Neural progenitor cell (in vitro differentiated cells): Measurements from ENCODE around the gene METTL25. TPM values are rescaled to one million over a fixed set of nuclear protein-coding genes. Genes with fewer than 3 reads are reported as not detected.

Source experiments
- DNase-seq: peaks from one replicate; pipeline ENCODE4 v3.0.0-alpha.2; 2016; ENCODE audit warnings: low spot score
- H2AFZ ChIP-seq: fragments of 200-600 bp; sonication (generic); replicated peaks from 2 replicates; pipeline ENCODE4 v1.6.1; 2016; ENCODE audit warnings: antibody characterized with exemption
- H3F3A ChIP-seq: fragments of 200-600 bp; sonication (generic); 2 replicates; pipeline ENCODE4 v1.6.1; 2016; ENCODE audit warnings: antibody characterized with exemption, low read depth
- H3K27ac ChIP-seq: fragments of 200-600 bp; sonication (generic); 2 replicates; pipeline ENCODE4 v1.5.1; 2016; ENCODE audit warnings: mild to moderate bottlenecking
- H3K27me3 ChIP-seq: fragments of 200-600 bp; sonication (generic); 2 replicates; pipeline ENCODE4 v1.6.1; 2016; ENCODE audit warnings: mild to moderate bottlenecking, moderate library complexity
- H3K36me3 ChIP-seq: fragments of 200-600 bp; sonication (generic); 2 replicates; pipeline ENCODE4 v1.5.1; 2016
- H3K4me1 ChIP-seq: fragments of 200-600 bp; sonication (generic); 2 replicates; pipeline ENCODE4 v1.6.1; 2016; ENCODE audit warnings: mixed run types
- H3K4me2 ChIP-seq: fragments of 200-600 bp; sonication (generic); 2 replicates; pipeline ENCODE4 v1.6.1; 2016
- H3K4me3 ChIP-seq: fragments of 200-600 bp; sonication (generic); 2 replicates; pipeline ENCODE4 v1.5.1; 2016
- H3K79me2 ChIP-seq: fragments of 200-600 bp; sonication (generic); 2 replicates; pipeline ENCODE4 v1.6.1; 2016; ENCODE audit warnings: low read depth
- H3K9ac ChIP-seq: fragments of 200-600 bp; sonication (generic); 2 replicates; pipeline ENCODE4 v1.6.1; 2016
- H3K9me3 ChIP-seq: fragments of 200-600 bp; sonication (generic); 2 replicates; pipeline ENCODE4 v1.5.1; 2016; ENCODE audit warnings: low read depth
- H4K20me1 ChIP-seq: fragments of 200-600 bp; sonication (generic); 2 replicates; pipeline ENCODE4 v1.6.1; 2016; ENCODE audit warnings: low read depth
- H3K27ac Mint-ChIP-seq: 3 replicates; pipeline ENCODE4 v1.8.0; 2021; ENCODE audit warnings: mixed read lengths
- H3K27me3 Mint-ChIP-seq: 2 replicates; pipeline ENCODE4 v1.8.0; 2022; ENCODE audit warnings: low read depth, mild to moderate bottlenecking, inconsistent platforms, moderate library complexity, mixed read lengths; ENCODE audit not compliant: insufficient read depth
- H3K36me3 Mint-ChIP-seq: 3 replicates; pipeline ENCODE4 v1.8.0; 2021; ENCODE audit warnings: mixed read lengths
- H3K4me1 Mint-ChIP-seq: 3 replicates; pipeline ENCODE4 v1.8.0; 2021; ENCODE audit warnings: mixed read lengths
- H3K4me3 Mint-ChIP-seq: 3 replicates; pipeline ENCODE4 v1.8.0; 2021; ENCODE audit warnings: mild to moderate bottlenecking, moderate library complexity, mixed read lengths
- H3K9me3 Mint-ChIP-seq: 3 replicates; pipeline ENCODE4 v1.8.0; 2020; ENCODE audit warnings: mixed read lengths
- CTCF ChIP-seq: fragments of 200-600 bp; sonication (generic); IDR thresholded peaks from 2 replicates; pipeline ENCODE4 v1.5.1; 2017; ENCODE audit warnings: antibody characterized with exemption, mild to moderate bottlenecking
- EZH2 ChIP-seq: fragments of 200-600 bp; sonication (generic); IDR thresholded peaks from 2 replicates; pipeline ENCODE4 v1.6.1; 2017; ENCODE audit warnings: antibody characterized with exemption, mild to moderate bottlenecking, moderate library complexity
- EZH2phosphoT487 ChIP-seq: fragments of 200-600 bp; sonication (generic); IDR thresholded peaks from 2 replicates; pipeline ENCODE4 v1.6.1; 2017; ENCODE audit warnings: antibody characterized with exemption
- total RNA-seq: library from RNA; depleted of rRNA; stranded (reverse); fragments of >200 nt; gene quantifications from 2 replicates; pipeline ENCODE4 v1.2.3, GENCODE V29; 2015; ENCODE audit warnings: low replicate concordance

Gene METTL25
- total RNA-seq, 1 donor from 2014 or later = 11.2 TPM

GRCh38 chr12:82400819-82401218 is 42.5 kb downstream of the METTL25 start:
- no peaks in the 10 kb centered on the region for H3K79me2 ChIP-seq
- TF ChIP-seq CTCF (no peak), EZH2 (no peak), EZH2phosphoT487 (no peak)
- H3K27ac ChIP-seq = no peak overlapping the region
- Mint-ChIP-seq H3K9me3 (no peaks in the 10 kb centered on the region), H3K4me1 (no peaks in the 10 kb centered on the region), H3K27me3 (no peaks in the 10 kb centered on the region), H3K4me3 (no peak overlapping the region), H3K36me3 (no peaks in the 10 kb centered on the region), H3K27ac (no peak overlapping the region)
- H3K27me3 ChIP-seq = no peaks in the 10 kb centered on the region
- no peaks in the 10 kb centered on the region for H3F3A ChIP-seq
- no peaks in the 10 kb centered on the region for H3K9me3 ChIP-seq
- H3K9ac ChIP-seq = no peak overlapping the region
- H4K20me1 ChIP-seq = no peaks in the 10 kb centered on the region
- H3K4me2 ChIP-seq = no peak overlapping the region
- H3K4me3 ChIP-seq = no peak overlapping the region
- DNase-seq = no peak
- no peaks in the 10 kb centered on the region for H3K4me1 ChIP-seq
- H2AFZ ChIP-seq = no peak overlapping the region
- no peaks in the 10 kb centered on the region for H3K36me3 ChIP-seq

GRCh38 chr12:82406651-82407050 is 48.3 kb downstream of the METTL25 start:
- TF ChIP-seq CTCF (no peak), EZH2phosphoT487 (no peak), EZH2 (no peak)
- no peak for DNase-seq
- Histone ChIP-seq H3K27me3 (no peaks in the 10 kb centered on the region), H3K4me2 (no peak overlapping the region), H3K36me3 (no peaks in the 10 kb centered on the region), H3F3A (no peaks in the 10 kb centered on the region), H3K27ac (no peak overlapping the region), H3K79me2 (no peaks in the 10 kb centered on the region), H3K9ac (no peak overlapping the region), H4K20me1 (no peaks in the 10 kb centered on the region), H3K9me3 (no peaks in the 10 kb centered on the region), H2AFZ (no peak overlapping the region), H3K4me1 (no peaks in the 10 kb centered on the region), H3K4me3 (no peak overlapping the region)
- Mint-ChIP-seq H3K27me3 (no peaks in the 10 kb centered on the region), H3K4me1 (no peaks in the 10 kb centered on the region), H3K27ac (no peak overlapping the region), H3K4me3 (no peak overlapping the region), H3K9me3 (no peaks in the 10 kb centered on the region), H3K36me3 (no peaks in the 10 kb centered on the region)

- Mint-ChIP-seq H3K27ac (no peak overlapping the region), H3K9me3 (no peaks in the 10 kb centered on the region), H3K27me3 (no peaks in the 10 kb centered on the region), H3K4me1 (no peaks in the 10 kb centered on the region), H3K36me3 (no peaks in the 10 kb centered on the region), H3K4me3 (no peak overlapping the region)
- Histone ChIP-seq H2AFZ (no peak overlapping the region), H4K20me1 (no peaks in the 10 kb centered on the region), H3F3A (no peaks in the 10 kb centered on the region), H3K4me3 (no peak overlapping the region), H3K4me1 (no peaks in the 10 kb centered on the region), H3K79me2 (no peaks in the 10 kb centered on the region), H3K27me3 (no peaks in the 10 kb centered on the region), H3K9ac (no peak overlapping the region), H3K9me3 (no peaks in the 10 kb centered on the region), H3K27ac (no peak overlapping the region), H3K4me2 (no peak overlapping the region), H3K36me3 (no peaks in the 10 kb centered on the region)
- TF ChIP-seq EZH2phosphoT487 (no peak), CTCF (no peak), EZH2 (no peak)
- DNase-seq = no peak
These were observed 49.2 kb downstream of the METTL25 start for GRCh38 chr12:82407481-82407880.
